Tibial nerve (tissue), 3 donors: ENCODE data around the gene ACAD9.

Experiments used
- POLR2A ChIP-seq, 2 donors: fragments of 450-650 bp; IDR thresholded peaks; one replicate each; pipeline ENCODE4 v1.6.1; 2017; ENCODE audit warnings: antibody characterized with exemption in 2 of 2, mild to moderate bottlenecking in 2 of 2, moderate library complexity in 2 of 2
- TF ChIP-seq, protein P1 (sequence below), 5 experiments: fragments of 200-600 bp in 3 of 5; fragments of 450-650 bp in 2 of 5; sonication (generic) in 3 of 5; IDR thresholded peaks; one replicate each; pipeline ENCODE4 v1.5.1; 2016 to 2019; ENCODE audit warnings: antibody characterized with exemption in 5 of 5, mild to moderate bottlenecking in 3 of 5, moderate library complexity in 2 of 5

GRCh38 chr3:128874481-128875180 lies 4.8 kb upstream of the ACAD9 start:
- TF ChIP-seq POLR2A (IDR thresholded peaks at IDR 0.05), result no peak
- TF ChIP-seq, protein P1, sequence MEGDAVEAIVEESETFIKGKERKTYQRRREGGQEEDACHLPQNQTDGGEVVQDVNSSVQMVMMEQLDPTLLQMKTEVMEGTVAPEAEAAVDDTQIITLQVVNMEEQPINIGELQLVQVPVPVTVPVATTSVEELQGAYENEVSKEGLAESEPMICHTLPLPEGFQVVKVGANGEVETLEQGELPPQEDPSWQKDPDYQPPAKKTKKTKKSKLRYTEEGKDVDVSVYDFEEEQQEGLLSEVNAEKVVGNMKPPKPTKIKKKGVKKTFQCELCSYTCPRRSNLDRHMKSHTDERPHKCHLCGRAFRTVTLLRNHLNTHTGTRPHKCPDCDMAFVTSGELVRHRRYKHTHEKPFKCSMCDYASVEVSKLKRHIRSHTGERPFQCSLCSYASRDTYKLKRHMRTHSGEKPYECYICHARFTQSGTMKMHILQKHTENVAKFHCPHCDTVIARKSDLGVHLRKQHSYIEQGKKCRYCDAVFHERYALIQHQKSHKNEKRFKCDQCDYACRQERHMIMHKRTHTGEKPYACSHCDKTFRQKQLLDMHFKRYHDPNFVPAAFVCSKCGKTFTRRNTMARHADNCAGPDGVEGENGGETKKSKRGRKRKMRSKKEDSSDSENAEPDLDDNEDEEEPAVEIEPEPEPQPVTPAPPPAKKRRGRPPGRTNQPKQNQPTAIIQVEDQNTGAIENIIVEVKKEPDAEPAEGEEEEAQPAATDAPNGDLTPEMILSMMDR (IDR thresholded peaks at IDR 0.05), result no peak
